ENCODE measurements around the gene ILDR2. TPM values are rescaled to one million over a fixed set of nuclear protein-coding genes. Genes with fewer than 3 reads are reported as not detected.

The ILDR2 gene
- total and polyA plus RNA-seq, 5 donors from 2014 or later, result 0.29 to 0.67 TPM; not detected in 3

DNA sequence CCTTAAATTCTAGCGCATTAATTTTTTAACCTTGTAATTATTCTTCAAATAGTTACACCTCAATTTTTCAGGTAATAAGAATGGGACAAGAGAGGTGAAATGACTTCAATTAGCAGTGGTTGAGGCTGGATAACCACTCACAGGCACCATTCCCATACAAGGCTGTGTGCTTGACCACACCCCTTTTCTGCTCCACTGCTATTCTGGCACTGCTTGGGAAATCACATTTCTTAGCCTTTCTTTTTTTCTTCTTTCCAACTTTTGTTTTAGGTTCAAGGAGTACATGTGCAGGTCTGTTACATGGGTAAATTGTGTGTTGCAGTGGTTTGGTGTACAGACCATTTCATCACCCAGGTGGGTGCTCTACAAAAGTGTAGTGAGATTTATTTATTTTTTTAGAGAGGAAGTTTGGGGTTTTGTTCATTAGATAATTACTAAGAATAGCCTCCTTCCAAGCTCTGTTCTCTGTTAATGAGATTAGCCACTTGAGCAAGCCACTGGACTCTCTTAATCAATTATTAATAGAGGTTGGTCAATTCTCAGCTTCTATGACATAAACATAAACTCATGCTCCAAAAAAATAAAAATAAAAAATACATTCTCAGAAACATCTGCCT is 14.4 kb downstream of the ILDR2 start:
- no peaks in the 10 kb centered on the region for H3K4me1 ChIP-seq (ENCODE audit: control insufficient read depth, insufficient read depth, low read length, poor library complexity, severe bottlenecking)
- no peak overlapping the region for H3K27ac ChIP-seq (ENCODE audit: insufficient read depth, low read length, poor library complexity, severe bottlenecking)
- ATAC-seq (ENCODE audit: low read depth in 2 of 2) (no peak), DNase-seq (no peak)
- H3K9me3 ChIP-seq (ENCODE audit: control insufficient read depth in 2 of 2, low read length in 2 of 2), result no peaks in the 10 kb centered on the region
- no peaks in the 10 kb centered on the region for H3K36me3 ChIP-seq (ENCODE audit: control insufficient read depth, insufficient read depth, low read length)
- H3K4me1 Mint-ChIP-seq, result no peaks in the 10 kb centered on the region
- peaks cover 23% of the 10 kb centered on the region for H3K27me3 Mint-ChIP-seq
- H3K4me3 Mint-ChIP-seq, result no peak overlapping the region
- H3K9me3 Mint-ChIP-seq, result no peaks in the 10 kb centered on the region
- no peak overlapping the region for H3K27ac Mint-ChIP-seq
- H3K27me3 ChIP-seq (ENCODE audit: control insufficient read depth, insufficient read depth, low read length), result peaks cover 15% of the 10 kb centered on the region
- H3K4me3 ChIP-seq (ENCODE audit: low read depth, low read length), result no peak overlapping the region
- H3K36me3 Mint-ChIP-seq, result no peaks in the 10 kb centered on the region

DNA sequence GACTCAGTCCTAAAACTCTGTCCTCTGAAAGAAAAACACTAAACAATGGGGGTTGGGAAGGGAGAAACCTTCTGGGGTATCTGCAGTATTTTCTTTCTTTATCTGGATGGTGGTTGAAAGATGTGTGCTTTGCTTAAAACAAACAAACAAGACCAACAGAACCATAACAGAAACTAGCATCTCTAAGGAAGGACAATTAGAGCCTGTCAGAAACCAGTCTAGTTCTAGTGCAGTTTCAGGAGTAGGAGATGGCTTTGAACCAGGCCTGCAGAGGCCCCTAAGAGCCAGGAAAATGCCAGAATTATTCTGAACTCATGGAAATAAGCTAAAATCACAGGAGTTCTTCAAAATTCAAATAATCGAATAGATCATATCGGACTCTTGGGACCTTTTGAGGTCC is 18.5 kb downstream of the ILDR2 start:
- Mint-ChIP-seq H3K36me3 (no peaks in the 10 kb centered on the region), H3K9me3 (no peaks in the 10 kb centered on the region), H3K4me3 (no peak overlapping the region), H3K27ac (no peak overlapping the region), H3K27me3 (peaks cover 38% of the 10 kb centered on the region), H3K4me1 (no peaks in the 10 kb centered on the region)
- Histone ChIP-seq H3K27me3 (ENCODE audit: control insufficient read depth, insufficient read depth, low read length) (peaks cover 10% of the 10 kb centered on the region), H3K4me3 (ENCODE audit: low read depth, low read length) (no peak overlapping the region), H3K4me1 (ENCODE audit: control insufficient read depth, insufficient read depth, low read length, poor library complexity, severe bottlenecking) (no peaks in the 10 kb centered on the region), H3K27ac (ENCODE audit: insufficient read depth, low read length, poor library complexity, severe bottlenecking) (no peak overlapping the region), H3K9me3 (ENCODE audit: control insufficient read depth in 2 of 2, low read length in 2 of 2) (no peaks in the 10 kb centered on the region), H3K36me3 (ENCODE audit: control insufficient read depth, insufficient read depth, low read length) (no peaks in the 10 kb centered on the region)
- ATAC-seq (ENCODE audit: low read depth in 2 of 2) (no peak), DNase-seq (no peak)

DNA sequence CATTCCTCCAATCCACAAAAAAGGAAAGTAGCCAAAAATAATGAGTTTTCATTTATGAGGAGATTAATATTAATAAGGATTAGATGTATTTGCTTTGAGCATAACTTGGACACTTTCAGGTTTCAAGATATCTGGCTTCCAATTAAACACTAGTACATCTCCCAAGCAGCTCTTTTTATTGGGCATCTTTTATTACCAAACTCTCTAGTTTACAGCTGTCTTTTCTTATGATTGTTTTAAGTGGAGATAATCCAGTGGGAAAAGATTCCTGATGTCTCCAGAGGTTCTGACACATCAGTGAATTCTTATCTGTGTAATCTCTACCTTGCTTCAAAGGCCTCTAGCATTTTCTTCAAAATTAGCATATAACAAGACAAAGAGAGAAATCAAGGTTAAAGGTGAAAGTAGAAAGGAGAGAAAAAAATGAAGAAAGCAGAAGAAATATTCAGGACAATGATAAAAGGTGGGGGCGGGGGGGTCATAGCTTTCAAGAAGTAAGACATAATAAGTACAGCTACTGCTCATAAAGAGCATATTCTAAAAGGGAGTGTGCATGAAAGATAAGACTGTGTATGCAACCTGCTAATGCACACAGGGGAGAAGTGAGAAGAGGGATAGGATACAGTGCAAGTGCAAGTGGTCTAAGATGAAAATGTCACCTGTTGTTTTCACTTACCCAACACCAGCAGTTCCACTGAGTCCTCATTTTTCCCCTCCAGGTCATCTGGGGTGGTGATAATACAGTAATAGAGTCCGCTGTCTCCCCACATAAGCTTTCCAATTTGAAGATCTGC is 19.1 kb downstream of the ILDR2 start:
- no peak overlapping the region for H3K4me3 ChIP-seq (ENCODE audit: low read depth, low read length)
- no peaks in the 10 kb centered on the region for H3K9me3 Mint-ChIP-seq
- peaks cover 6% of the 10 kb centered on the region for H3K27me3 ChIP-seq (ENCODE audit: control insufficient read depth, insufficient read depth, low read length)
- no peaks in the 10 kb centered on the region for H3K36me3 ChIP-seq (ENCODE audit: control insufficient read depth, insufficient read depth, low read length)
- ATAC-seq (ENCODE audit: low read depth in 2 of 2), result no peak
- H3K4me3 Mint-ChIP-seq, result no peak overlapping the region
- H3K36me3 Mint-ChIP-seq, result no peaks in the 10 kb centered on the region
- no peak overlapping the region for H3K27ac ChIP-seq (ENCODE audit: insufficient read depth, low read length, poor library complexity, severe bottlenecking)
- no peaks in the 10 kb centered on the region for H3K9me3 ChIP-seq (ENCODE audit: control insufficient read depth in 2 of 2, low read length in 2 of 2)
- no peaks in the 10 kb centered on the region for H3K4me1 ChIP-seq (ENCODE audit: control insufficient read depth, insufficient read depth, low read length, poor library complexity, severe bottlenecking)
- no peak overlapping the region for H3K27ac Mint-ChIP-seq
- peaks cover 44% of the 10 kb centered on the region for H3K27me3 Mint-ChIP-seq
- H3K4me1 Mint-ChIP-seq, result no peaks in the 10 kb centered on the region
- DNase-seq, result no peak

DNA sequence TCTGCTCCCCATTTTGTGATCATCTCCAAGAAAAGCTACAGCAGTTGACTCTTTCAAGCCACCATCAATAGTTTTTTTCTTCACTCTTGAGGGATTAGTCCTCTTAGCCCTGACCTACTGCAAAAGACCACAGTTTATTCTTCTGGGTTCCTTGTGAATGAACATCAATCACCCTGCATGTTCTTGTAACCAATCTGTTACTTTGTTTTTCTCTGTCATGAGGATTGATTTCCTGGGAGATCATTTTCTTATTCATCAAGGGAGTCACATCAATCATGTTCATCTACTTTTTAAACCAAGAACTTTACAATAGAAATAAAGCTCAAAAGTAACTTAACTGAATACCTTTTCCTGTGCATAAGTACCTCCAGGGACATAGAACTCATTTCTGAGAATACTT is 21.8 kb downstream of the ILDR2 start:
- Mint-ChIP-seq H3K4me1 (no peaks in the 10 kb centered on the region), H3K4me3 (no peak overlapping the region)
- no peaks in the 10 kb centered on the region for H3K36me3 ChIP-seq (ENCODE audit: control insufficient read depth, insufficient read depth, low read length)

DNA sequence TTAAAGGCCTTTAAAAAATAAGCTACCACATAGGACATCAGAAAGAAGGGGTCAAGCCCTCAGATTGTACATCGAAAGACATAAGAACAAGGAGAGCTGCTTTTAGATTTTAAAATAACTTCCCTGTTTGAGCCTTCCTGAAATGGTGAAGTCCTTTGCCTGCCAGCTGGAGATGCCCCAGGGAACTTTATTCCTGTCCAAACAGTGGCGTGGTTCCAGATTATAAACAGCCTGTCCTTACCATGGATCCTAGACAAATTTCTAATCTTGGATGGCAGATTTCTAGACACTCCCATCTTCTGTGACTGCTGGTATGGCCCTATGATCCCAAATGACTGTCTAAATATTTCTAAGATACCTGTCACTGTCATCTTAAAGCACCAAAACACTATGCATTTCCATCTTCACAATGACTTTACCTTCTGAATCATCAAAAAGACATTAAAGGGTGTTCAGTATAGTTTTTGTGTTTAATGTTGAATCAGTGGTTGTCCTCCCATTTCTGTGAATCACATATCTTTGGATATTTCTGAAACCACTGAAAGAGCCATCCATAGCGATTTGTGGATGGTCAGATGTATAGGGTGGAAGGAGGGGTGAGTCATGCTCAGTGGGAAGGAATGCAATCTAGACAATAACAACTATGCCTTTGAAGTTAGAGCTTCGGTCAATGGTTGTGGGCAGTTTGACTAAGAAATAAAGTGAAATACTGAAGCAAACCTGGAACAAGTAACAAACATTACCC is 23.2 kb downstream of the ILDR2 start:
- no peaks in the 10 kb centered on the region for H3K36me3 Mint-ChIP-seq
- Histone ChIP-seq H3K4me1 (ENCODE audit: control insufficient read depth, insufficient read depth, low read length, poor library complexity, severe bottlenecking) (no peaks in the 10 kb centered on the region), H3K4me3 (ENCODE audit: low read depth, low read length) (no peak overlapping the region), H3K27me3 (ENCODE audit: control insufficient read depth, insufficient read depth, low read length) (peaks cover 16% of the 10 kb centered on the region), H3K36me3 (ENCODE audit: control insufficient read depth, insufficient read depth, low read length) (no peaks in the 10 kb centered on the region), H3K27ac (ENCODE audit: insufficient read depth, low read length, poor library complexity, severe bottlenecking) (no peak overlapping the region), H3K9me3 (ENCODE audit: control insufficient read depth in 2 of 2, low read length in 2 of 2) (no peaks in the 10 kb centered on the region)
- no peak overlapping the region for H3K27ac Mint-ChIP-seq
- H3K4me1 Mint-ChIP-seq, result peaks cover 0 to 3% (median 0%) of the 10 kb centered on the region in 4 donors
- H3K27me3 Mint-ChIP-seq, result peaks cover 63% of the 10 kb centered on the region
- ATAC-seq (ENCODE audit: low read depth in 2 of 2) (no peak), DNase-seq (no peak)
- peaks cover 0 to 2% (median 0%) of the 10 kb centered on the region in 7 donors for H3K9me3 Mint-ChIP-seq
- no peak overlapping the region for H3K4me3 Mint-ChIP-seq

More for the DNA sequence above, 21.8 kb downstream of the ILDR2 start:
- Histone ChIP-seq H3K27ac (ENCODE audit: insufficient read depth, low read length, poor library complexity, severe bottlenecking) (no peak overlapping the region), H3K4me1 (ENCODE audit: control insufficient read depth, insufficient read depth, low read length, poor library complexity, severe bottlenecking) (no peaks in the 10 kb centered on the region), H3K4me3 (ENCODE audit: low read depth, low read length) (no peak overlapping the region), H3K27me3 (ENCODE audit: control insufficient read depth, insufficient read depth, low read length) (peaks cover 10% of the 10 kb centered on the region), H3K9me3 (ENCODE audit: control insufficient read depth in 2 of 2, low read length in 2 of 2) (no peaks in the 10 kb centered on the region)
- H3K36me3 Mint-ChIP-seq, result no peaks in the 10 kb centered on the region
- no peak for DNase-seq
- no peak overlapping the region for H3K27ac Mint-ChIP-seq
- no peak for ATAC-seq (ENCODE audit: low read depth in 2 of 2)
- H3K9me3 Mint-ChIP-seq, result peaks cover 0 to 2% (median 0%) of the 10 kb centered on the region in 7 donors
- H3K27me3 Mint-ChIP-seq, result peaks cover 52% of the 10 kb centered on the region

DNA sequence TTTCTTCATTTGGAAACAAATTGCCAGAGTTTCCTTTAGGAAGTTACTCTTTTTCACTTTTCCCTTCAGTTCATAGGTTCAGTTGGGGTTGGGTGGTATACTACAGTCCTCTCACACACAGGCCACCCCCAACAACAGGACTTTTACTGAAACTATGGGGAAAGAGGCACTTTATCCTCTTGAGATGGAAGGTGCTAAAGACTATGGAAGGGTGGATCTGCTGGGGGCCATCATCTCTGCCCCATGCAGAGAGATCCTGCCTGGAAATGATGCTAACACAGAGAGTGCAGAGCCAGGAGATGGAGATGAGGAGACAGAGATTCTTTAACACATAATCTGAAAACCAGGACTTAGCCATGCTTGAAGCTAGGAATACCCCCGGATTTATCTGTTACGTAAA is 24.3 kb downstream of the ILDR2 start:
- Mint-ChIP-seq H3K27ac (no peak overlapping the region), H3K36me3 (no peaks in the 10 kb centered on the region)
- peaks cover 25% of the 10 kb centered on the region for H3K27me3 ChIP-seq (ENCODE audit: control insufficient read depth, insufficient read depth, low read length)

DNA sequence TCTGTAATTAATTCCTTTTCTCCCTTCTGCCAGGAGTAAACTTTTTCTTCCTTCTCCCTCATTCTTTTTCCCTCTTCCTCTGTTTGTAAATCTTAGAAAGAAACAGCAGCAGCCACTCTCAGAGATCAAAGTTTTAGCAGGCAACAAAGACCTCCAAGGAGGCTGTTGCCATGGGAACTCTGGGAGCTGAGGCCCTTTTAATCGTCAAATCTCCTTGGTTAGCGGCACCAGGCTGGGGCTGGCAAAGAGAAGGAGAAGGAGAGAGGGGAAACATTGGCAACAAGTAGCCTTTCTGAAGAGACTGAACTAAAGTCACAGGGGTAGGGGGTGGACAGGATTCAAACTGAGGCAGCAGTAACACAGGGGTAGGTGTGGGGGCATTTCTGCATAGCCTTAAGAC is 25.2 kb downstream of the ILDR2 start:
- Mint-ChIP-seq H3K36me3 (no peaks in the 10 kb centered on the region), H3K27me3 (peaks cover 73% of the 10 kb centered on the region), H3K9me3 (peaks cover 0 to 2% (median 0%) of the 10 kb centered on the region in 7 donors), H3K4me3 (no peak overlapping the region), H3K4me1 (peaks cover 0 to 5% (median 2%) of the 10 kb centered on the region in 4 donors), H3K27ac (no peak overlapping the region)
- H3K27me3 ChIP-seq (ENCODE audit: control insufficient read depth, insufficient read depth, low read length), result peaks cover 29% of the 10 kb centered on the region
- H3K9me3 ChIP-seq (ENCODE audit: control insufficient read depth in 2 of 2, low read length in 2 of 2), result no peaks in the 10 kb centered on the region
- no peak for ATAC-seq (ENCODE audit: low read depth in 2 of 2)
- H3K27ac ChIP-seq (ENCODE audit: insufficient read depth, low read length, poor library complexity, severe bottlenecking), result no peak overlapping the region
- H3K36me3 ChIP-seq (ENCODE audit: control insufficient read depth, insufficient read depth, low read length), result no peaks in the 10 kb centered on the region
- no peak for DNase-seq
- H3K4me3 ChIP-seq (ENCODE audit: low read depth, low read length), result no peak overlapping the region
- no peaks in the 10 kb centered on the region for H3K4me1 ChIP-seq (ENCODE audit: control insufficient read depth, insufficient read depth, low read length, poor library complexity, severe bottlenecking)

More for the DNA sequence above, 24.3 kb downstream of the ILDR2 start:
- H3K4me3 ChIP-seq (ENCODE audit: low read depth, low read length), result no peak overlapping the region
- Mint-ChIP-seq H3K4me3 (no peak overlapping the region), H3K27me3 (peaks cover 70% of the 10 kb centered on the region), H3K4me1 (peaks cover 0 to 5% (median 1%) of the 10 kb centered on the region in 4 donors), H3K9me3 (peaks cover 0 to 2% (median 0%) of the 10 kb centered on the region in 7 donors)
- H3K36me3 ChIP-seq (ENCODE audit: control insufficient read depth, insufficient read depth, low read length), result no peaks in the 10 kb centered on the region
- no peak overlapping the region for H3K27ac ChIP-seq (ENCODE audit: insufficient read depth, low read length, poor library complexity, severe bottlenecking)
- no peaks in the 10 kb centered on the region for H3K9me3 ChIP-seq (ENCODE audit: control insufficient read depth in 2 of 2, low read length in 2 of 2)
- DNase-seq (no peak), ATAC-seq (ENCODE audit: low read depth in 2 of 2) (no peak)
- H3K4me1 ChIP-seq (ENCODE audit: control insufficient read depth, insufficient read depth, low read length, poor library complexity, severe bottlenecking), result no peaks in the 10 kb centered on the region
